ENCODE data around the gene POMGNT2.
"Not testable (repeated sequence)": the region's sequence is repeated elsewhere in the genome, so short reads cannot be mapped to it uniquely, and the experiment has no call there.

POMGNT2 gene

GRCh38 chr3:43077261-43077660 is 28.6 kb downstream of the POMGNT2 start:
- FAIRE-seq (no peak), DNase-seq (ENCODE audit: low spot score) (no peak)

- DNase-seq (ENCODE audit: low spot score) (no peak), FAIRE-seq (no peak)
These were observed 29.0 kb downstream of the POMGNT2 start for GRCh38 chr3:43076857-43077256.

GRCh38 chr3:43075904-43076661 is 29.8 kb downstream of the POMGNT2 start:
- no peak for FAIRE-seq

GRCh38 chr3:43074901-43075689 is 30.8 kb downstream of the POMGNT2 start:
- no peak for DNase-seq (ENCODE audit: low spot score)
- no peak for FAIRE-seq

More at GRCh38 chr3:43075904-43076661, 29.8 kb downstream of the POMGNT2 start:
- DNase-seq (ENCODE audit: low spot score): no peak

- DNase-seq (ENCODE audit: low spot score) (no peak), FAIRE-seq (no peak)
These were observed 31.4 kb downstream of the POMGNT2 start for GRCh38 chr3:43074482-43074881.

- DNase-seq (ENCODE audit: low spot score) (no peak), FAIRE-seq (no peak)
These were observed 32.1 kb downstream of the POMGNT2 start for GRCh38 chr3:43073836-43074220.

GRCh38 chr3:43073116-43073835 is 32.6 kb downstream of the POMGNT2 start:
- FAIRE-seq: no peak
- DNase-seq (ENCODE audit: low spot score): no peak

GRCh38 chr3:43072361-43072760 is 33.5 kb downstream of the POMGNT2 start:
- DNase-seq (ENCODE audit: low spot score) (no peak), FAIRE-seq (no peak)

- DNase-seq (ENCODE audit: low spot score): no peak
- no peak for FAIRE-seq
These were observed 34.5 kb downstream of the POMGNT2 start for GRCh38 chr3:43071313-43071893.

GRCh38 chr3:43070670-43071069 is 35.2 kb downstream of the POMGNT2 start:
- not testable (repeated sequence) for DNase-seq (ENCODE audit: low spot score); FAIRE-seq

- FAIRE-seq (no peak), DNase-seq (ENCODE audit: low spot score) (no peak)
These were observed 42.8 kb downstream of the POMGNT2 start for GRCh38 chr3:43063114-43063513.

GRCh38 chr3:43062564-43063040 is 43.3 kb downstream of the POMGNT2 start:
- FAIRE-seq: no peak
- DNase-seq (ENCODE audit: low spot score): no peak

- FAIRE-seq (no peak), DNase-seq (ENCODE audit: low spot score) (no peak)
These were observed 43.8 kb downstream of the POMGNT2 start for GRCh38 chr3:43062040-43062563.

- FAIRE-seq: no peak
- no peak for DNase-seq (ENCODE audit: low spot score)
These were observed 44.6 kb downstream of the POMGNT2 start for GRCh38 chr3:43061101-43061895.

- DNase-seq (ENCODE audit: low spot score) (no peak), FAIRE-seq (no peak)
These were observed 46.4 kb downstream of the POMGNT2 start for GRCh38 chr3:43059456-43059855.

- FAIRE-seq (no peak), DNase-seq (ENCODE audit: low spot score) (no peak)
These were observed 49.8 kb downstream of the POMGNT2 start for GRCh38 chr3:43055806-43056770.

GRCh38 chr3:43055393-43055792 is 50.5 kb downstream of the POMGNT2 start:
- DNase-seq (ENCODE audit: low spot score): no peak
- no peak for FAIRE-seq

- DNase-seq (ENCODE audit: low spot score) (no peak), FAIRE-seq (no peak)
These were observed 51.1 kb downstream of the POMGNT2 start for GRCh38 chr3:43054754-43055153.

- FAIRE-seq: no peak
- DNase-seq (ENCODE audit: low spot score): no peak
These were observed 52.6 kb downstream of the POMGNT2 start for GRCh38 chr3:43053291-43053690.

All from RCC 7860 (cell line).